ENCODE data around the gene BDH1.

The BDH1 gene

GRCh38 chr3:197598404-197598980 lies 42.7 kb upstream of the BDH1 start:
- POLR2A ChIA-PET: no interaction called here
- DNase-seq (ENCODE audit: extremely low spot score): no peak
- TF ChIP-seq, protein P1, sequence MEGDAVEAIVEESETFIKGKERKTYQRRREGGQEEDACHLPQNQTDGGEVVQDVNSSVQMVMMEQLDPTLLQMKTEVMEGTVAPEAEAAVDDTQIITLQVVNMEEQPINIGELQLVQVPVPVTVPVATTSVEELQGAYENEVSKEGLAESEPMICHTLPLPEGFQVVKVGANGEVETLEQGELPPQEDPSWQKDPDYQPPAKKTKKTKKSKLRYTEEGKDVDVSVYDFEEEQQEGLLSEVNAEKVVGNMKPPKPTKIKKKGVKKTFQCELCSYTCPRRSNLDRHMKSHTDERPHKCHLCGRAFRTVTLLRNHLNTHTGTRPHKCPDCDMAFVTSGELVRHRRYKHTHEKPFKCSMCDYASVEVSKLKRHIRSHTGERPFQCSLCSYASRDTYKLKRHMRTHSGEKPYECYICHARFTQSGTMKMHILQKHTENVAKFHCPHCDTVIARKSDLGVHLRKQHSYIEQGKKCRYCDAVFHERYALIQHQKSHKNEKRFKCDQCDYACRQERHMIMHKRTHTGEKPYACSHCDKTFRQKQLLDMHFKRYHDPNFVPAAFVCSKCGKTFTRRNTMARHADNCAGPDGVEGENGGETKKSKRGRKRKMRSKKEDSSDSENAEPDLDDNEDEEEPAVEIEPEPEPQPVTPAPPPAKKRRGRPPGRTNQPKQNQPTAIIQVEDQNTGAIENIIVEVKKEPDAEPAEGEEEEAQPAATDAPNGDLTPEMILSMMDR (IDR thresholded peaks at IDR 0.05; ENCODE audit: control extremely low read depth, extremely low read depth, low read depth, missing control alignments): no peak
- CTCF ChIA-PET: interaction anchor here (0.8 to 4.2 kb wide), 22 partner anchors 9 to 344 kb away, joined by 3 to 48 read pairs (median 4); partner anchors contain the start of gene BDH1

DNA sequence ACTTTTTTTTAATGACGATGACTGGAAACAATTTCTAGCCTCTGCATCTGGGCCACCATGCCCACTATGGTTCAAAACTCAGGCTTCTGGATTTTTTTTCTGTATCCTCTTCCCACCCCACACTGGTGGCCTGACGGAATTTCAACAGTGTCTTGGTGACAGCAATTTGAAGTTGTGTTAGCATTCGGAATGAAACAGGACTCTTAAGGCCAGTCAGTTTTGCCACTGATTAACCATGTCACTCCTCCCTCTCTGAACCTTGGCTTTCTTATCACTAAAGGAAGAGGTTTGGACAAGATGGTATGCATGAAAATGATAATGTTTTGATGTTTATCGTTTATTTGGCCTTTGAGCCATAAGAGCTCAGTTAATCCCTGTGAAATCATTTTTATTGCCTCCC lies 41.6 kb upstream of the BDH1 start:
- POLR2A ChIA-PET: no interaction called here
- TF ChIP-seq, protein P1 (IDR thresholded peaks at IDR 0.05; ENCODE audit: control extremely low read depth, extremely low read depth, low read depth, missing control alignments): no peak
- CTCF ChIA-PET: interaction anchor here (0.6 to 4.2 kb wide), 7 partner anchors 9 to 78 kb away, joined by 3 to 48 read pairs (median 10); no protein-coding TSS in a partner anchor
- DNase-seq (ENCODE audit: extremely low spot score): no peak

DNA sequence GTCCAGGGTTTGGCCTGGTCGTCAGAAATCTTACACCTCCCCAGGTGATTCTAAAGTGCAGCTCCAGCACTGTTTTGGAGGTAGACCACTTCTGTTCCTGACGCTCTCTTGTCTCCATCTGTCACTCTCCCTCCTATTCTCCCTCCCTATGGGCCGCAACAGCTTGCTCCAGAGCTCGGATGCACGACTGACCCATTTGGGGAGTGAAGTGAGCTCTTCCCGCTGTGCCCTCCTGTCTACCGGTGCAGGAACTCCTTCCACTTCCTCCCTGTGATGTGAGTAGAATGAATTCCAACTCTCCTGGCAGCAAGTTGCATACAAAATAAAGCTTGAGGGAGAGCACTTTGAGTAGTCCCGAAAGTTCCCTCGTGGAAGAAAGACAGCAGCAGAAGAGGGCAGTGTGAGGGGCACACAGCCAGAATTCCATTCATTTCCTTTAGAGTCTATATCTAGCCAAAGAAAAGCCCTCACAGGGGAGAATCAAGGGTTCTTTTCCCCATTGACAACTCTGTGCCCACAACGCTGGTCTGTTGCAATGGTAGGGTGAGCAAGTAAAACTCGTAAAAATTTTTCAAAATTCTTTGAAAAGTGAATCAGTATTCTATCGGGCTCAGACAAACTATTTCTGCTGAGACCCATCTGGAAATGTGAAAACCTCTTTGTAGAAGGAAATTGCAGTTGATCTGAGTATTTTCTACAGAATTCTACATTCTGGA lies 39.9 kb upstream of the BDH1 start:
- ChIA-PET CTCF (no interaction called here), POLR2A (no interaction called here)
- no peak for DNase-seq (ENCODE audit: extremely low spot score)
- TF ChIP-seq, protein P1 (IDR thresholded peaks at IDR 0.05; ENCODE audit: control extremely low read depth, extremely low read depth, low read depth, missing control alignments): no peak

DNA sequence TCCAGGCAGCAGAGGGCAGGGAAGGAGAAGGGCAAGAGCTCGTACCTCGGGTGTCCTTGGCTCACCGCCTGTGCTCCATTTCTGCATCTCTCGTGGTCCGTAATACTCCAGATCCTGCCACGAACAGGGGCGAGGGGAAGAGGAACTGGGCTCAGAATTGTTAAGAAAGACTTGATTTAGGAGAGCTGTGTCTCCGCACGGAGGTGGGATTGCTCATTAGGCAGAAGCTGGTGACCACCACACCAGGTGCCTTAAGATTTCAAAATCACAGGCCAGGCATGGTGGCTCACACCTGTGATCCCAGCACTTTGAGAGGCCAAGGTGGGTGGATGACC lies 37.2 kb upstream of the BDH1 start:
- TF ChIP-seq, protein P1 (IDR thresholded peaks at IDR 0.05; ENCODE audit: control extremely low read depth, extremely low read depth, low read depth, missing control alignments): no peak
- ChIA-PET CTCF (interaction anchor here (1.1 kb wide), 1 partner anchor 83 kb away, joined by 3 read pairs; no protein-coding TSS in a partner anchor), POLR2A (no interaction called here)
- no peak for DNase-seq (ENCODE audit: extremely low spot score)

GRCh38 chr3:197592361-197593045 lies 36.7 kb upstream of the BDH1 start:
- ChIA-PET CTCF (interaction anchor here (1.1 kb wide), 1 partner anchor 83 kb away, joined by 3 read pairs; no protein-coding TSS in a partner anchor), POLR2A (no interaction called here)
- TF ChIP-seq, protein P1 (IDR thresholded peaks at IDR 0.05; ENCODE audit: control extremely low read depth, extremely low read depth, low read depth, missing control alignments): no peak
- DNase-seq (ENCODE audit: extremely low spot score): no peak

DNA sequence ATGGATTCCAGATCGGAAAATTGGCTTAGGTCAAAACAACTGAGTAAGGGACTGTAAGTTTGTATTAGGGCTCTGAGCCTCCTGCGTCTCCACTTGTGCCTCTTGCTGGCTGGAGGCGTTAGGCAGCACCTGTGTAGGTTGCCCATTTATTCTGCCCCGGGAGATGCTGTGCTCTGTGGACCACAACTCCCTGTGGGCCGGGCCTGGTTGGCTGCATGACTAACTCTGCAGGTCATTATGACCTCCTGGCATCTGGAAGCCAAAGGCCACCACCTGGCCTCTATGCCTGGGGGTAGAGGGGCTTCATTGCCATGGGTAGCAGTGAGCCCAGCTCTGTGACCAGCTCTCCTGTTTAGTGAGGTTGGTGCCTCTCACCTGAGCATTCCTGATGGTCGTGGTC lies 36.0 kb upstream of the BDH1 start:
- TF ChIP-seq, protein P1 (IDR thresholded peaks at IDR 0.05; ENCODE audit: control extremely low read depth, extremely low read depth, low read depth, missing control alignments): no peak
- DNase-seq (ENCODE audit: extremely low spot score): no peak
- CTCF ChIA-PET: no interaction called here
- POLR2A ChIA-PET: no interaction called here

All from GM10248 (cell line).